ENCODE data around the gene POFUT2. TPM values are rescaled to one million over a fixed set of nuclear protein-coding genes. Genes with fewer than 3 reads are reported as not detected.

Gene POFUT2
- total RNA-seq, 1 donor from 2014 or later: 38.3 TPM

GRCh38 chr21:45259206-45259840 lies 28.4 kb downstream of the POFUT2 start:
- no peaks in the 10 kb centered on the region for H3K9me3 ChIP-seq
- intact Hi-C loops (cut with DNase I): no loop called here
- no peaks in the 10 kb centered on the region for H3K27me3 ChIP-seq
- no peak overlapping the region for H3K4me3 ChIP-seq
- H3K4me1 ChIP-seq: peaks cover 4% of the 10 kb centered on the region
- no peak overlapping the region for H3K27ac ChIP-seq
- TF ChIP-seq CTCF (IDR thresholded peaks at IDR 0.05): no peak
- TF ChIP-seq POLR2A (IDR thresholded peaks at IDR 0.05): no peak
- TF ChIP-seq POLR2AphosphoS5 (IDR thresholded peaks at IDR 0.05; ENCODE audit: insufficient read depth in 1 of 2, low read depth in 1 of 2): no peak
- peak in 1 of 2 donors; percentile 67 for DNase-seq (ENCODE audit: extremely low spot score in 2 of 2)
- peaks cover 0 to 11% of the 10 kb centered on the region in 2 donors for H3K36me3 ChIP-seq

- Histone ChIP-seq H3K27ac (no peak overlapping the region), H3K36me3 (peaks cover 0 to 3% of the 10 kb centered on the region in 2 donors), H3K4me3 (no peak overlapping the region), H3K27me3 (no peaks in the 10 kb centered on the region), H3K4me1 (peaks cover 4% of the 10 kb centered on the region), H3K9me3 (no peaks in the 10 kb centered on the region)
- intact Hi-C loops (cut with DNase I): no loop called here
- DNase-seq (ENCODE audit: extremely low spot score in 2 of 2): no peak
- no peak for TF ChIP-seq CTCF (IDR thresholded peaks at IDR 0.05)
- TF ChIP-seq POLR2AphosphoS5 (IDR thresholded peaks at IDR 0.05; ENCODE audit: insufficient read depth in 1 of 2, low read depth in 1 of 2): no peak
- TF ChIP-seq POLR2A (IDR thresholded peaks at IDR 0.05): no peak
Measured at GRCh38 chr21:45258466-45258865, 29.2 kb downstream of the POFUT2 start.

GRCh38 chr21:45257673-45258341 lies 29.9 kb downstream of the POFUT2 start:
- DNase-seq (ENCODE audit: extremely low spot score in 2 of 2): peak in 1 of 2 donors; percentile 79
- TF ChIP-seq CTCF (IDR thresholded peaks at IDR 0.05) (no peak), POLR2A (IDR thresholded peaks at IDR 0.05) (no peak), POLR2AphosphoS5 (IDR thresholded peaks at IDR 0.05; ENCODE audit: insufficient read depth in 1 of 2, low read depth in 1 of 2) (no peak)
- no peaks in the 10 kb centered on the region for H3K36me3 ChIP-seq
- H3K27ac ChIP-seq: no peak overlapping the region
- H3K4me1 ChIP-seq: peaks cover 4% of the 10 kb centered on the region
- H3K27me3 ChIP-seq: no peaks in the 10 kb centered on the region
- H3K9me3 ChIP-seq: no peaks in the 10 kb centered on the region
- intact Hi-C loops (cut with DNase I): no loop called here
- no peak overlapping the region for H3K4me3 ChIP-seq

- H3K27ac ChIP-seq: no peak overlapping the region
- no peak for TF ChIP-seq POLR2AphosphoS5 (IDR thresholded peaks at IDR 0.05; ENCODE audit: insufficient read depth in 1 of 2, low read depth in 1 of 2)
- no peak for TF ChIP-seq CTCF (IDR thresholded peaks at IDR 0.05)
- no peak for TF ChIP-seq POLR2A (IDR thresholded peaks at IDR 0.05)
- intact Hi-C loops (cut with DNase I): no loop called here
- H3K27me3 ChIP-seq: no peaks in the 10 kb centered on the region
- no peaks in the 10 kb centered on the region for H3K36me3 ChIP-seq
- DNase-seq (ENCODE audit: extremely low spot score in 2 of 2): no peak
- no peaks in the 10 kb centered on the region for H3K9me3 ChIP-seq
- H3K4me1 ChIP-seq: peaks cover under 1% of the 10 kb centered on the region
- H3K4me3 ChIP-seq: no peak overlapping the region
Measured at GRCh38 chr21:45256912-45257672, 30.6 kb downstream of the POFUT2 start.
